ENCODE measurements around the gene MAPK7.

MAPK7 gene

DNA sequence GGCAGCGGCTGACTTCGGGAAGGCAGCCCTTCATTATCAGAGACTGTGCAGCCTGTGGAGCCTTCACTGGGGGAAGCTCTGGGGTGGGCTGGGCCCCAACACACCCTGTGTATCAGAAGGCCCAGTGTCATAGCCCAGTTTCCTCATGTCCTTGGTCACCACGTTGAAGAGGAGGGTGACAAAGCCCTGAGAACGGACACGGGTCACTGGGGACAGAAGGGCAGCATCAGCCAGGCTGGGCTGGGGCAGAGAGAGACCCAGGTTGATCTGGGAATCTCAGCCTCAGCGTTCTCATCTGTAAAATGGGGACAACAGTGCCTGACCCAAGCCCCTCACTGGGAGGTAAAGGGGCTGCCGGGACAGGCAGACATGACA, 35.1 kb upstream of the MAPK7 start:
- no peak for DNase-seq (ENCODE audit: low read depth)
- no peak overlapping the region for H3K4me3 ChIP-seq (ENCODE audit: low read length)
- TF ChIP-seq CTCF (conservative IDR thresholded peaks at IDR 0.05; ENCODE audit: low read length): no peak

DNA sequence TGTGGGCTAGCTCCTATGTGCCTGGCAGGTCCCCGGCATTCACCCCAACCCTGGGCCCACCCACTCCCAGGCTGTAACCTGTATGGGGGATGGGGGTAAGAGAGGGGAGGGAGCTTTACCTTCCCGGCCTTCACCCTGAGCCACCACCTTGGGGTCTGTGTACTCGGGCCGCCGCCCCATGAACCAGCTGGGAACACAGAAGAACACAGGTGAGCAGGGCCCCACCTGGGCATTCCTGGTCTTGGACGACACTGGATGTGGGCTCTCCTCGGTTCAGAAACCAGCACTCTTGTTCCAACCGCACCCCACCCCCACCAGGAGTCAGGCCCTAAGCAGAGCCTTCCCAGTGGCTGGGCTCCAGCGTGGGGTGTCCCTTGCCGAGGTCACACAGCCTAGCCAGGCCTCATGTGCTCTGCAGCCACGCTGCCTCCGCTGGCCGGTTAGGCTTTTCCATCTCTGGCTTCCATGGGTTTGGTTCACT, 34.6 kb upstream of the MAPK7 start:
- DNase-seq (ENCODE audit: low read depth): no peak
- no peak for TF ChIP-seq CTCF (conservative IDR thresholded peaks at IDR 0.05; ENCODE audit: low read length)
- H3K4me3 ChIP-seq (ENCODE audit: low read length): no peak overlapping the region

DNA sequence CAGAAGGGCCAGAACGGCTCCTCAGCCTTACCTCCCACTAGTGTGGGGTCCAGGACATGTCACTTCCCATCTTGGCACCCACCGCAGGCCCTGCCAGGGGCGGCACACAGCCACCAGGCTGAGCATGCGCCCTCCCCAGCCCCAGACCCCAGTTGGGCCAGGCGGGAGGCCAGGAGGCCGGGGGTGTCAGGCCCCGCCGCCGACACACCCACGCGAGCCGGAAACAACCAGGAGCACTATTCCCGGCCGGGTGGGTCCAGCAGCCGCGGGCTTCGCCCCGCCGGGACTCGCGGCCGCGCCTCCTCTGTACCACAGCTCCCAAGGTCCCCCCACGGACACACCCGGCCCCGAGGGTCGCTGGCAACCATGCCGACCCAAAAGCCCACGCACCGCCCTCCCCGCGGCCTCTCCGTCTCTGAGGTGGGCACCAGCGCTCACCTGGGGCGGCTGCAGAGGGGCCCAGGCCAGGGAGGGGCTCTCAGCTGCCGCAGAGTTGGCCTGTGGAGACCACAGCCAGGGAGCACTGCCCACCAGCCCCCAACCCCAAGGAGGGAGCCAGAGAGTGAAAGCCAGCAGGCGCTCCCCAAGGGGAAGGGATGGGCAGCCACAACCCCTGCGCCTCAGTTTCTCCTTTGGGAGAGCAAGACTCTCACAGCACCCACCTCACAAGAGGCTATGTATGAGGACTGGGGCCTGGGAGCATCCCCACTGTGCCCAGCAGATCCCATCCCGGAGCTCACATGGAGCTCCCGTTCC, 33.8 kb upstream of the MAPK7 start:
- no peak for TF ChIP-seq CTCF (conservative IDR thresholded peaks at IDR 0.05; ENCODE audit: low read length)
- H3K4me3 ChIP-seq (ENCODE audit: low read length): no peak overlapping the region
- DNase-seq (ENCODE audit: low read depth): no peak

GRCh38 chr17:19345067-19345460, 33.2 kb upstream of the MAPK7 start:
- no peak for DNase-seq (ENCODE audit: low read depth)
- H3K4me3 ChIP-seq (ENCODE audit: low read length): no peak overlapping the region
- TF ChIP-seq CTCF (conservative IDR thresholded peaks at IDR 0.05; ENCODE audit: low read length): no peak

DNA sequence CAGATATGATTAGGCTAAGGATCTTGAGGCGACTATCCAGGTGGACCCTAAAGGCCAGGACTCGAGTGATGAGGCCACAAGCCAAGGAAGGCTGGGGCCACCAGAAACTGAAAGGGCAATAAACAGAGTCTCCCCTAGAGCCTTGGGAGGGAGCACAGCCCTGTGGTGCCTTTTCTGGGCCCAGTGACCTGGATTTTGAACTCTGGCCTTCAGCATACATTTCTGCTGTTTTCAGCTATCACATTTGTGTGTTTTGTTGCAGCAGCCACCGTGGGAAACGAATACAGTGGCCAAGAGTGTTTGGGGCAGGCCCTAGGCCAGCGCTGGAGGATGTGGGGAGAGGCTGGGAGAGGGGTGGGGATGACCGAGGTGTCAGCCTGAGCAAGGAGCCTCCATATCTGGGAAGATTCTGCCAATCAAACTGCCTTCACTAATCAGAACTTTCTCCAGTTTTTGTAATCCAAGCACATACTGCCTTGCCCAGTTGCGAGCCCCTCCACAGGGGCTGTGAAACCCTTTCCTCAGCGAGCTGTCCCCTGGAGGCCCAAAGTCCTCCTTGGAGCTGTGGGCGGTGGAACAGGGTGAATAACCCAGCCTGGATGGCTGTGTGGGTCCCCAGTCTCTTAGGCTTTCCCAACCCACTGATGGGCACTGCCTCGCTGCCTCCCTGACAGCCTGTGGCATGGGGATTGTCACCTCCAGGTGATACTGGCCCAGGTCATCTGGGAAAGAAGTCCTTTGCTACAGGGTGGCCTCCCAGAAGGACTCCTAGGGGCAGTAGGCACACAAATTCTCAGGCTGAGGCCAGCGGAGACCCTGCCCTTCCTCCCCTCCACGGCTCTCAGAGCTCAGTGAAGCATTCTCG, 32.6 kb upstream of the MAPK7 start:
- no peak overlapping the region for H3K4me3 ChIP-seq (ENCODE audit: low read length)
- TF ChIP-seq CTCF (conservative IDR thresholded peaks at IDR 0.05; ENCODE audit: low read length): no peak
- no peak for DNase-seq (ENCODE audit: low read depth)

GRCh38 chr17:19346351-19347255, 31.7 kb upstream of the MAPK7 start:
- no peak overlapping the region for H3K4me3 ChIP-seq (ENCODE audit: low read length)
- DNase-seq (ENCODE audit: low read depth): peak; percentile 88
- TF ChIP-seq CTCF (conservative IDR thresholded peaks at IDR 0.05; ENCODE audit: low read length): no peak
